Measurements from ENCODE around the gene GNG13.

GNG13 gene

GRCh38 chr16:842061-842476 is 41.5 kb upstream of the GNG13 start:
- Histone ChIP-seq H4K91ac (ENCODE audit: low read depth, low read length) (no peak overlapping the region), H3K79me2 (ENCODE audit: control insufficient read depth, insufficient read depth, low read length, poor library complexity) (no peaks in the 10 kb centered on the region), H3K4ac (ENCODE audit: low read depth, low read length) (no peak overlapping the region), H2AFZ (ENCODE audit: insufficient read depth, low read length, poor library complexity) (no peak overlapping the region), H3K27me3 (ENCODE audit: insufficient read depth, low read length) (no peaks in the 10 kb centered on the region), H2AK5ac (ENCODE audit: low read length) (no peak overlapping the region), H3K36me3 (ENCODE audit: control insufficient read depth in 1 of 2, insufficient read depth in 2 of 2, low read length in 2 of 2) (no peaks in the 10 kb centered on the region), H4K8ac (ENCODE audit: low read depth, low read length) (no peak overlapping the region), H3K14ac (ENCODE audit: low read length) (no peak overlapping the region), H3K18ac (ENCODE audit: low read length) (no peak overlapping the region), H3K79me1 (ENCODE audit: low read length) (no peaks in the 10 kb centered on the region), H3K4me2 (ENCODE audit: low read length) (no peak overlapping the region), H3K27ac (ENCODE audit: low read depth, low read length) (no peak overlapping the region), H4K12ac (ENCODE audit: low read depth, low read length) (no peak overlapping the region), H2BK12ac (ENCODE audit: low read length) (no peak overlapping the region), H3K4me1 (ENCODE audit: control insufficient read depth in 1 of 2, insufficient read depth in 2 of 2, low read length in 2 of 2) (no peaks in the 10 kb centered on the region), H2BK5ac (ENCODE audit: low read depth, low read length, poor library complexity) (no peak overlapping the region), H3K9me3 (ENCODE audit: insufficient read depth, low read depth, low read length) (peaks cover 45% of the 10 kb centered on the region), H3K9ac (ENCODE audit: low read length) (no peak overlapping the region), H2BK120ac (ENCODE audit: insufficient read depth, low read length, poor library complexity) (no peak overlapping the region), H3K4me3 (ENCODE audit: low read depth, low read length) (no peak overlapping the region), H3K23ac (ENCODE audit: low read length) (no peak overlapping the region)
- no peak for DNase-seq
- no CpG with 5 or more reads among the region's 19 CpGs for WGBS (ENCODE audit: extremely low coverage, insufficient coverage, insufficient read length)

GRCh38 chr16:841455-842060 is 41.0 kb upstream of the GNG13 start:
- H2AFZ ChIP-seq (ENCODE audit: insufficient read depth, low read length, poor library complexity): no peak overlapping the region
- H4K8ac ChIP-seq (ENCODE audit: low read depth, low read length): no peak overlapping the region
- H2AK5ac ChIP-seq (ENCODE audit: low read length): no peak overlapping the region
- DNase-seq: no peak
- H3K4me2 ChIP-seq (ENCODE audit: low read length): no peak overlapping the region
- H3K27ac ChIP-seq (ENCODE audit: low read depth, low read length): no peak overlapping the region
- H4K91ac ChIP-seq (ENCODE audit: low read depth, low read length): no peak overlapping the region
- no peak overlapping the region for H3K23ac ChIP-seq (ENCODE audit: low read length)
- no peak overlapping the region for H2BK5ac ChIP-seq (ENCODE audit: low read depth, low read length, poor library complexity)
- peaks cover 44% of the 10 kb centered on the region for H3K9me3 ChIP-seq (ENCODE audit: insufficient read depth, low read depth, low read length)
- H3K9ac ChIP-seq (ENCODE audit: low read length): no peak overlapping the region
- no peak overlapping the region for H2BK12ac ChIP-seq (ENCODE audit: low read length)
- no peaks in the 10 kb centered on the region for H3K79me1 ChIP-seq (ENCODE audit: low read length)
- H2BK120ac ChIP-seq (ENCODE audit: insufficient read depth, low read length, poor library complexity): no peak overlapping the region
- H4K12ac ChIP-seq (ENCODE audit: low read depth, low read length): no peak overlapping the region
- WGBS (ENCODE audit: extremely low coverage, insufficient coverage, insufficient read length): no CpG with 5 or more reads among the region's 27 CpGs
- no peaks in the 10 kb centered on the region for H3K79me2 ChIP-seq (ENCODE audit: control insufficient read depth, insufficient read depth, low read length, poor library complexity)
- H3K4ac ChIP-seq (ENCODE audit: low read depth, low read length): no peak overlapping the region
- H3K27me3 ChIP-seq (ENCODE audit: insufficient read depth, low read length): no peaks in the 10 kb centered on the region
- H3K18ac ChIP-seq (ENCODE audit: low read length): no peak overlapping the region
- H3K4me3 ChIP-seq (ENCODE audit: low read depth, low read length): no peak overlapping the region
- H3K14ac ChIP-seq (ENCODE audit: low read length): no peak overlapping the region
- H3K4me1 ChIP-seq (ENCODE audit: control insufficient read depth in 1 of 2, insufficient read depth in 2 of 2, low read length in 2 of 2): no peaks in the 10 kb centered on the region
- no peaks in the 10 kb centered on the region for H3K36me3 ChIP-seq (ENCODE audit: control insufficient read depth in 1 of 2, insufficient read depth in 2 of 2, low read length in 2 of 2)

- Histone ChIP-seq H3K79me2 (ENCODE audit: control insufficient read depth, insufficient read depth, low read length, poor library complexity) (no peaks in the 10 kb centered on the region), H4K91ac (ENCODE audit: low read depth, low read length) (no peak overlapping the region), H3K23ac (ENCODE audit: low read length) (no peak overlapping the region), H3K27me3 (ENCODE audit: insufficient read depth, low read length) (no peaks in the 10 kb centered on the region), H2AK5ac (ENCODE audit: low read length) (no peak overlapping the region), H4K8ac (ENCODE audit: low read depth, low read length) (no peak overlapping the region), H3K4ac (ENCODE audit: low read depth, low read length) (no peak overlapping the region), H3K9me3 (ENCODE audit: insufficient read depth, low read depth, low read length) (peaks cover 46% of the 10 kb centered on the region), H3K36me3 (ENCODE audit: control insufficient read depth in 1 of 2, insufficient read depth in 2 of 2, low read length in 2 of 2) (no peaks in the 10 kb centered on the region), H3K79me1 (ENCODE audit: low read length) (no peaks in the 10 kb centered on the region), H2BK12ac (ENCODE audit: low read length) (no peak overlapping the region), H3K14ac (ENCODE audit: low read length) (no peak overlapping the region), H3K9ac (ENCODE audit: low read length) (no peak overlapping the region), H3K4me1 (ENCODE audit: control insufficient read depth in 1 of 2, insufficient read depth in 2 of 2, low read length in 2 of 2) (no peaks in the 10 kb centered on the region), H3K18ac (ENCODE audit: low read length) (no peak overlapping the region), H3K27ac (ENCODE audit: low read depth, low read length) (no peak overlapping the region), H2AFZ (ENCODE audit: insufficient read depth, low read length, poor library complexity) (no peak overlapping the region), H4K12ac (ENCODE audit: low read depth, low read length) (no peak overlapping the region), H3K4me2 (ENCODE audit: low read length) (no peak overlapping the region), H2BK5ac (ENCODE audit: low read depth, low read length, poor library complexity) (no peak overlapping the region), H2BK120ac (ENCODE audit: insufficient read depth, low read length, poor library complexity) (no peak overlapping the region), H3K4me3 (ENCODE audit: low read depth, low read length) (no peak overlapping the region)
- DNase-seq: no peak
- no CpG with 5 or more reads among the region's 34 CpGs for WGBS (ENCODE audit: extremely low coverage, insufficient coverage, insufficient read length)
Observed at GRCh38 chr16:840561-841454, 40.3 kb upstream of the GNG13 start.

- Histone ChIP-seq H2BK5ac (ENCODE audit: low read depth, low read length, poor library complexity) (no peak overlapping the region), H2AFZ (ENCODE audit: insufficient read depth, low read length, poor library complexity) (no peak overlapping the region), H3K23ac (ENCODE audit: low read length) (no peak overlapping the region), H3K9ac (ENCODE audit: low read length) (no peak overlapping the region), H3K14ac (ENCODE audit: low read length) (no peak overlapping the region), H3K18ac (ENCODE audit: low read length) (no peak overlapping the region), H3K79me2 (ENCODE audit: control insufficient read depth, insufficient read depth, low read length, poor library complexity) (no peaks in the 10 kb centered on the region), H3K4me2 (ENCODE audit: low read length) (no peak overlapping the region), H3K4me1 (ENCODE audit: control insufficient read depth in 1 of 2, insufficient read depth in 2 of 2, low read length in 2 of 2) (no peaks in the 10 kb centered on the region), H3K4me3 (ENCODE audit: low read depth, low read length) (no peak overlapping the region), H2BK120ac (ENCODE audit: insufficient read depth, low read length, poor library complexity) (no peak overlapping the region), H4K12ac (ENCODE audit: low read depth, low read length) (no peak overlapping the region), H2AK5ac (ENCODE audit: low read length) (no peak overlapping the region), H3K79me1 (ENCODE audit: low read length) (no peaks in the 10 kb centered on the region), H3K9me3 (ENCODE audit: insufficient read depth, low read depth, low read length) (peaks cover 49% of the 10 kb centered on the region), H3K36me3 (ENCODE audit: control insufficient read depth in 1 of 2, insufficient read depth in 2 of 2, low read length in 2 of 2) (no peaks in the 10 kb centered on the region), H3K27ac (ENCODE audit: low read depth, low read length) (no peak overlapping the region), H2BK12ac (ENCODE audit: low read length) (no peak overlapping the region), H3K4ac (ENCODE audit: low read depth, low read length) (no peak overlapping the region), H4K91ac (ENCODE audit: low read depth, low read length) (no peak overlapping the region), H4K8ac (ENCODE audit: low read depth, low read length) (no peak overlapping the region), H3K27me3 (ENCODE audit: insufficient read depth, low read length) (no peaks in the 10 kb centered on the region)
- no peak for DNase-seq
- WGBS (ENCODE audit: extremely low coverage, insufficient coverage, insufficient read length): no CpG with 5 or more reads among the region's 24 CpGs
Observed at GRCh38 chr16:839643-840408, 39.3 kb upstream of the GNG13 start.

All from trophoblast cell (in vitro differentiated cells and primary cell).